Coronary artery (tissue), 2 donors: ENCODE data around the gene SETD5.
A peak's percentile ranks its signal among the peaks of the same experiment; 100 is the strongest.

Source experiments
- DNase-seq: peaks from one replicate; pipeline ENCODE4 v3.0.0-alpha.2; 2017; ENCODE audit warnings: low spot score
- H3K27ac ChIP-seq, 2 donors: fragments of 200-600 bp; sonication (generic); one replicate each; pipeline ENCODE4 v1.5.1; 2016 to 2019
- H3K4me3 ChIP-seq: fragments of 200-600 bp; sonication (generic); 2 replicates; pipeline ENCODE4 v1.5.1; 2016; ENCODE audit warnings: mild to moderate bottlenecking, moderate library complexity
- CTCF ChIP-seq: fragments of 200-600 bp; sonication (generic); IDR thresholded peaks from one replicate; pipeline ENCODE4 v1.5.1; 2019; ENCODE audit warnings: antibody characterized with exemption

The SETD5 gene

GRCh38 chr3:9503283-9503682 is 105.9 kb downstream of the SETD5 start:
- no peak overlapping the region for H3K27ac ChIP-seq
- H3K4me3 ChIP-seq = no peak overlapping the region
- DNase-seq = no peak
- TF ChIP-seq CTCF = peak; percentile 83

GRCh38 chr3:9507586-9508578 is 110.5 kb downstream of the SETD5 start:
- TF ChIP-seq CTCF = no peak
- no peak overlapping the region for H3K4me3 ChIP-seq
- no peak for DNase-seq

GRCh38 chr3:9508781-9509180 is 111.4 kb downstream of the SETD5 start:
- H3K4me3 ChIP-seq = no peak overlapping the region
- no peak for DNase-seq
- no peak overlapping the region for H3K27ac ChIP-seq
- TF ChIP-seq CTCF = no peak

More at GRCh38 chr3:9507586-9508578, 110.5 kb downstream of the SETD5 start:
- H3K27ac ChIP-seq = no peak overlapping the region

- Histone ChIP-seq H3K27ac (no peak overlapping the region), H3K4me3 (no peak overlapping the region)
- no peak for DNase-seq
- no peak for TF ChIP-seq CTCF
Measured at GRCh38 chr3:9512456-9513045, 115.1 kb downstream of the SETD5 start.

GRCh38 chr3:9514306-9514705 is 116.9 kb downstream of the SETD5 start:
- DNase-seq = no peak
- Histone ChIP-seq H3K4me3 (no peak overlapping the region), H3K27ac (no peak overlapping the region)
- TF ChIP-seq CTCF = no peak

- no peak for TF ChIP-seq CTCF
- H3K4me3 ChIP-seq = no peak overlapping the region
- no peak overlapping the region for H3K27ac ChIP-seq
- DNase-seq = no peak
Measured at GRCh38 chr3:9514956-9515355, 117.5 kb downstream of the SETD5 start.

GRCh38 chr3:9525078-9525477 is 127.7 kb downstream of the SETD5 start:
- no peak for TF ChIP-seq CTCF
- Histone ChIP-seq H3K27ac (no peak overlapping the region), H3K4me3 (no peak overlapping the region)
- no peak for DNase-seq
